GM18498 (cell line): ENCODE results near the gene HELZ.
"Not testable (repeated sequence)": the region's sequence is repeated elsewhere in the genome, so short reads cannot be mapped to it uniquely, and the experiment has no call there.

Experiments
- ATAC-seq: cut with Tn5 transposase; IDR thresholded peaks from one replicate; pipeline ENCODE4 v1.9.1; 2021; ENCODE audit warnings: mild to moderate bottlenecking, moderate library complexity; ENCODE audit not compliant: unreplicated experiment

HELZ gene

GRCh38 chr17:67271187-67271586 lies 26.2 kb upstream of the HELZ start:
- not testable (repeated sequence) for ATAC-seq

GRCh38 chr17:67270416-67270815 lies 25.4 kb upstream of the HELZ start:
- ATAC-seq = no peak

- ATAC-seq = no peak
These were observed 21.5 kb upstream of the HELZ start for GRCh38 chr17:67266496-67266895.

GRCh38 chr17:67265436-67266019 lies 20.5 kb upstream of the HELZ start:
- ATAC-seq = no peak

- ATAC-seq = no peak
These were observed 17.6 kb upstream of the HELZ start for GRCh38 chr17:67262435-67263117.

- no peak for ATAC-seq
These were observed 15.4 kb upstream of the HELZ start for GRCh38 chr17:67260170-67260987.

GRCh38 chr17:67258821-67259468 lies 13.9 kb upstream of the HELZ start:
- ATAC-seq = no peak

GRCh38 chr17:67256075-67256732 lies 11.2 kb upstream of the HELZ start:
- ATAC-seq = no peak

- no peak for ATAC-seq
These were observed 8.4 kb upstream of the HELZ start for GRCh38 chr17:67253384-67253783.

- ATAC-seq = not testable (repeated sequence)
These were observed 6.6 kb upstream of the HELZ start for GRCh38 chr17:67251586-67251985.

- no peak for ATAC-seq
These were observed 3.3 kb upstream of the HELZ start for GRCh38 chr17:67248291-67248690.

- no peak for ATAC-seq
These were observed 2.5 kb upstream of the HELZ start for GRCh38 chr17:67247416-67247900.

GRCh38 chr17:67246653-67247415 lies 1.8 kb upstream of the HELZ start:
- peak; percentile 75 for ATAC-seq

- no peak for ATAC-seq
These were observed 1.3 kb upstream of the HELZ start for GRCh38 chr17:67246403-67246652.

GRCh38 chr17:67245694-67246402 lies 852 bp upstream of the HELZ start:
- ATAC-seq = no peak

GRCh38 chr17:67244431-67245072 lies 444 bp downstream of the HELZ start:
- ATAC-seq = peak; percentile 23

GRCh38 chr17:67243284-67243683 lies 1.7 kb downstream of the HELZ start:
- no peak for ATAC-seq

- no peak for ATAC-seq
These were observed 3.2 kb downstream of the HELZ start for GRCh38 chr17:67241719-67242341.

GRCh38 chr17:67239597-67239996 lies 5.4 kb downstream of the HELZ start:
- no peak for ATAC-seq
